ENCODE data around the gene MDGA2. TPM values are rescaled to one million over a fixed set of nuclear protein-coding genes. Genes with fewer than 3 reads are reported as not detected.

The MDGA2 gene
- total RNA-seq, 2 donors from 2014 or later: not detected

DNA sequence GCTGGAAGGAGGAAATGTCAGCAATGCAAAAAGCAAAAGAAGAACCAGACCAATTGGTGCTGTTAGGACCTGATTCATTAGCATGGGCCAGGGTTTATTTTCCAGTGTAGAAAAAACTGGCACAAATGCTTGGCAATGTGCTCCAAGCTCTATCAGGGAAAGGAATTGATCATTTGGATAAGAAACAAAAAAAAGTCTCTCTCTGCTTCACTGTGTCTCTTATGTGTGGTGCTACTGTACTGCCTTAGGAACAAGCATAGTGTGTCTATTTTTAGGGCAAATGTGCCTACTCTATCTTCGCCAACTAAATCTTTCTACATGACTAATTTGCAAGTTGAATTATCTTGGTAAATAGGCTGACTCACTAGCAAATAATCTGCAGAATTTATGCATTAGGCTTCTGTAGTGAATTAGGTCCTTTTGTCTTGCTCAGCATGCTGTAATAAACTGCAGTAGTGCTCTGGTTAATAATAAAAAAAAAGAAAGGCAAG, 236.7 kb downstream of the MDGA2 start:
- Histone ChIP-seq H3K9me3 (no peaks in the 10 kb centered on the region), H3K4me1 (no peaks in the 10 kb centered on the region), H3K27me3 (no peaks in the 10 kb centered on the region), H3K36me3 (no peaks in the 10 kb centered on the region), H3K27ac (no peak overlapping the region), H3K9ac (ENCODE audit: low read depth in 2 of 2, low read length in 2 of 2) (no peak overlapping the region), H3K4me3 (no peak overlapping the region)
- no peak for TF ChIP-seq CTCF (IDR thresholded peaks at IDR 0.05)
- intact Hi-C loops (cut with DNase I): no loop called here
- no peak for DNase-seq

DNA sequence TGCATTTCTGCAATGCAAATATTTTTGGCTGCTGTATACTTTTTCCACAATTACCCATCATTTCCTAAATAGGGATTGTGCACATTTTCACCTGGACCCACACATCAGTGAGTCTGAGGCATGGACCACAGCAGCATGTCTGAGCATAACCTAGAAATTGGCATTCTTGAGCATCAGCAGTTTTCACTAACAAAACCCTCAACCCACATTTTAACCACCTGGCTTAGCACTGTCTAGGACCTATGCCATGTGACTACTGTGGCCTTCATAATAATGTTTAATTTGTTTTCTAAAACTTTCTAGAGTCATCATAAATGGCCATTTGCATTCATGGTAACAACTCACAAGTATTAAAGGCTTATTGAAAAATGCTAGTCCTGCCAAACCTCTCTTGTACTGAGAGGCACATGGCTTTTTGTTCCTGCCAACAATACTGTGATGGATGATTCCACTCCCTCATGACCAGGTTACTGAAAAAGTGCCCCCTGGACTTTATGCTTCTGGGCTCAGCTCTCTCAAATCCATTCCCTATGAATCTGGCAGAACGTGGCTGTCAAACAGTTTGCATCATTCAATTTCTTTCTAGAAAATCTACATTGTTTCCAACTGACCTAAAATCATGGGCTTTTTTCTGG, 240.0 kb downstream of the MDGA2 start:
- TF ChIP-seq CTCF (IDR thresholded peaks at IDR 0.05): no peak
- H3K27me3 ChIP-seq: no peaks in the 10 kb centered on the region
- no peak overlapping the region for H3K9ac ChIP-seq (ENCODE audit: low read depth in 2 of 2, low read length in 2 of 2)
- no peak for DNase-seq
- intact Hi-C loops (cut with DNase I): no loop called here
- no peak overlapping the region for H3K27ac ChIP-seq
- H3K4me3 ChIP-seq: no peak overlapping the region
- H3K9me3 ChIP-seq: no peaks in the 10 kb centered on the region
- H3K4me1 ChIP-seq: no peaks in the 10 kb centered on the region
- H3K36me3 ChIP-seq: no peaks in the 10 kb centered on the region

DNA sequence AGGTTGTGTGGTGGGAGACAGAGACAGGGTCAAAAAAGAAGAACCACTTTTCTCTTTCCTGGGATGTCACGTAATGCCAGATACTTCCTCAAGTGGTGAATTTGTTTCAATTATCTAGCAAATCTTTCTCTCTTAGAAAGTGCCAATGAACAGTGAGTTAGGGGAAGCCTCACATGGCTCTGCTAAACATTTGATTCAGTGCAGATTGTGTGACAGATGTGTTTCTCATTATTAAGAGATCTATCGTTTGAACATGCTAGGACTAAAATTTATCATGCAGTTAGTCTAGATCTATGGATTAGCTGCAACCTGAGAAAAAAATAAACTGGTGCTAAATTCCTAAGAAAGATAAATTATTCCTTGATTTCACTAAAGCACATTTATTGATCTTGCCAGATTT, 247.8 kb downstream of the MDGA2 start:
- Histone ChIP-seq H3K36me3 (no peaks in the 10 kb centered on the region), H3K9ac (ENCODE audit: low read depth in 2 of 2, low read length in 2 of 2) (no peak overlapping the region), H3K27ac (no peak overlapping the region), H3K9me3 (no peaks in the 10 kb centered on the region), H3K27me3 (no peaks in the 10 kb centered on the region), H3K4me1 (no peaks in the 10 kb centered on the region), H3K4me3 (no peak overlapping the region)
- no peak for DNase-seq
- TF ChIP-seq CTCF (IDR thresholded peaks at IDR 0.05): no peak
- intact Hi-C loops (cut with DNase I): no loop called here

- no peak for DNase-seq
- intact Hi-C loops (cut with DNase I): no loop called here
- H3K9me3 ChIP-seq: no peaks in the 10 kb centered on the region
- no peak overlapping the region for H3K9ac ChIP-seq (ENCODE audit: low read depth in 2 of 2, low read length in 2 of 2)
- no peaks in the 10 kb centered on the region for H3K4me1 ChIP-seq
- H3K27ac ChIP-seq: no peak overlapping the region
- TF ChIP-seq CTCF (IDR thresholded peaks at IDR 0.05): no peak
- H3K27me3 ChIP-seq: no peaks in the 10 kb centered on the region
- no peak overlapping the region for H3K4me3 ChIP-seq
- no peaks in the 10 kb centered on the region for H3K36me3 ChIP-seq
Measured at GRCh38 chr14:47425302-47425701, 250.1 kb downstream of the MDGA2 start.

DNA sequence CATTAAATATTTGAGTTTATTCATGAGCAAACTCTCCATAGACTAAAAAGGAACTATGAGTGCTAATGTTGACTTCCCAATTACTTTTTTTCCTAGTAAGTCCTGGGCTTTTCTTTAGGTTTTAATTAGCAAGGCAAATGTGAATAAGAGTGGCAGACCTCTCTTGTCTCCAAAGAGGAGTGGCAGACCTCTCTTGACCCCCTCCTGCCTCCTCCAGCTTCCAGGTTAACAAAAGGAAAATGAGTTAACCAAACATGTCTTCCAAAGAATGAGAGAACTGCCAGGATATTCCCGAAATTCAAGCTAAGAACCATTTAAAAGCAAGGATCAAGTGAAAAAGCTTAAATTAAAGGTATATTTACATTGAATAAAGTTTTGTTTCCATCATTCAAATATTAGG, 253.2 kb downstream of the MDGA2 start:
- no peaks in the 10 kb centered on the region for H3K9me3 ChIP-seq
- TF ChIP-seq CTCF (IDR thresholded peaks at IDR 0.05): no peak
- DNase-seq: no peak
- no peaks in the 10 kb centered on the region for H3K36me3 ChIP-seq
- intact Hi-C loops (cut with DNase I): no loop called here
- no peaks in the 10 kb centered on the region for H3K4me1 ChIP-seq
- no peak overlapping the region for H3K4me3 ChIP-seq
- no peak overlapping the region for H3K27ac ChIP-seq
- no peak overlapping the region for H3K9ac ChIP-seq (ENCODE audit: low read depth in 2 of 2, low read length in 2 of 2)
- no peaks in the 10 kb centered on the region for H3K27me3 ChIP-seq
